ENCODE results near the gene PTPRJ.
A peak's percentile ranks its signal among the peaks of the same experiment; 100 is the strongest.

PTPRJ gene

DNA sequence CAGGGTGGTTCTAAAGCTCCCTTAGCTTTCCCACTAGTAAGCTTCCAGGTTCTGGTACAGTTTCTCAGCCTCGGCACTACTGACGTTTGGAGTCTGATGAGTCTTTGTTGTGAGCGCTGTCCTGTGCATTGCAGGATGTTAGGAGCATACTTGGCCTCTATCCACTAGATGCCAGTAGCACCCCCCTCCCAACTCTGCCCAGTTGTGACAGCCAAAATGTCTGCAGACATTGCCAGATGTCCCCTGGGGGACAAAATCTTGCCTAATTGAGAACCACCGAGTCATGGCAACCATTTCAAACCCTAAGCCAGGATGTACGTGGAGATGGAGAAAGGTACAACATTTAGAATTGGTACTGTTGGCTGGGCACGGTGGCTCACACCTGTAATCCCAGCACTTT lies 68.7 kb downstream of the PTPRJ start:
- DNase-seq (ENCODE audit: low read depth), result no peak
- no peak overlapping the region for H3K4me3 ChIP-seq (ENCODE audit: low read length)
- no peak for TF ChIP-seq CTCF (conservative IDR thresholded peaks at IDR 0.05; ENCODE audit: low read length)

DNA sequence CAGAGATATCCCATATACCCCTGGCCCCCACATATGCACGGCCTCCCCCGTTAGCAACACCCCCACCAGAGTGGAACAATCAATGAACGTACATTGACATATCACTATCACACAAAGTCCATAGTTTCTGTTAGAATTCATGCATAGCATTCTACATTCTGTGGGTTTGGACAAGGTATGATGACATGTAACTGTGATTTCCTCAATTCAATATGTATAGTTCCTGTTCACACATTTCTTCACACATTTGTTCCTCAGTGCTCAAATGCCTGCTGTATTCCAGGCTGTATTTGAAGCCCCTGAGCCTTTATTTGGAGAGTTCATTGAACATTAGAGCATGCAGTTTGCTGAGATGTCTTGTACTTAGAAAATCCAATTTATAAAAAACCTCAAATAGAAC lies 69.9 kb downstream of the PTPRJ start:
- DNase-seq (ENCODE audit: low read depth), result no peak
- no peak for TF ChIP-seq CTCF (conservative IDR thresholded peaks at IDR 0.05; ENCODE audit: low read length)
- no peak overlapping the region for H3K4me3 ChIP-seq (ENCODE audit: low read length)

DNA sequence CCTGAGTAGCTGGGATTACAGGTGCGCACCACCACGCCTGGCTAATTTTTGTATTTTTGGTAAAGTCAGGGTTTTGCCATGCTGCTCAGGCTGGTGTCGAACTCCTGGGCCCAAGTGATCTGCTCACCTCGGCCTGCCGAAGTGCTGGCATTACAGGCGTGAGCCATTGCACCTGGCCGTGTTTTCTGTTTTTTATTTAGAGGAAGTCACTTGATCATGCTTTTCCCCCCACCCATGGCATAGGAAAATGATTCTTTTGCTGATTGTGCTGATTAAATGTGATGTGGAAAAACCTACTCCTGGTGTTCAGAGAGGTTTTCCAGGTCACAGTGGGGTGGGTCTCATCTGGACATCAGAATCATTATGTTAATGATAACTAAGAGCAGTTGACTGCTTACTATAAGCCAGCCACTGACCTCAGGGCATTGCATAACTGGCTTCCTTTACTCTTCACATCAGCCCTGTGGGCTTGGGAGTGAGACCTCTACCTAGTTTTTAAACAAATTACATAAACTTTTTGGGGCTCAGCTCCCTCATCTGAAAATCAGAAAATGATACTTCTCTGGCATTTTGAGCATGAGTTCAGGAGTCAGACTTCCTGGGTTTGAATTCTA lies 71.0 kb downstream of the PTPRJ start:
- no peak for DNase-seq (ENCODE audit: low read depth)
- no peak for TF ChIP-seq CTCF (conservative IDR thresholded peaks at IDR 0.05; ENCODE audit: low read length)
- H3K4me3 ChIP-seq (ENCODE audit: low read length), result no peak overlapping the region

GRCh38 chr11:48052183-48053044 lies 72.1 kb downstream of the PTPRJ start:
- no peak for TF ChIP-seq CTCF (conservative IDR thresholded peaks at IDR 0.05; ENCODE audit: low read length)
- no peak overlapping the region for H3K4me3 ChIP-seq (ENCODE audit: low read length)

GRCh38 chr11:48054994-48055291 lies 74.6 kb downstream of the PTPRJ start:
- TF ChIP-seq CTCF (conservative IDR thresholded peaks at IDR 0.05; ENCODE audit: low read length), result no peak
- DNase-seq (ENCODE audit: low read depth), result no peak
- H3K4me3 ChIP-seq (ENCODE audit: low read length), result no peak overlapping the region

More at GRCh38 chr11:48052183-48053044, 72.1 kb downstream of the PTPRJ start:
- DNase-seq (ENCODE audit: low read depth), result peak; percentile 79

DNA sequence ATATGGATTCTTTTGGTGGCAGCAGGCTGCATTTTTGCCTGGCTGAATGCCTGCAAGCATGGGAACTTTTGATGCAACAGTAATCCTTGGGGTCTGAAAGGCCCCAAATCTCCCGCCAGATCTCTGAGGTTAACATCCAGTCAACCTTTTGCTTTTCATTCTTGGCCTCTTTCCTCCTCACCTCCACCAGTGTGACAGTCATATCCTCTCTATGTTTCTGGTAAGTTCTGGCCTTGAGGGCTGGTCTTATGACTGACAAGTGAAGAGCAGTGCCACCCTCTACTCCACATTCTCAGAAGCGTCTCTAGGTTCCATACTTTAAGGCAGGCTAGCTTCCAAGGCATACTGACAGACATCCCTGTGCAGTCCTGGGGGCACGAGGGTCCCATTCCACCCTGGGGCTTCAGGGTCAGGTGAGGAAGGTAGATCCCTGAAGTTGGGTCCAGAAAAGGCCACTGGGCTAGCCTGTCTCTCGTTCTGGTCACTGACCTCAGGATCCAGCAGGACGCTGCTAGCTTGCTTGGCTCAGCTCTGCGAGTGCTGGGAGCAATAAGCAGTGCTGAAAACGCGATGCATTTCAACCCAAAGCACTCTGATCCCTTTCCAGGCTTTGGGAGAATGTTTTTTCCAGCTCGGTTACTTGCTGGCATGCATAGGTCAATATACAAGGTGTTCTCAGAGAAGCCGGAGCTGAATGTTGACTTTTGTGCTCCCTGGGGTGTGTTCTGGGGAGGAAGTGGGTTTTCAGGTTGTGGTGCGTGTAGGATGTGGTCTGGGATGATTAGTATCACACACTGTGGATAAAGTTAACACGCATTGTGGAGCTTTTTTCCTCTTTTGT lies 75.2 kb downstream of the PTPRJ start:
- TF ChIP-seq CTCF (conservative IDR thresholded peaks at IDR 0.05; ENCODE audit: low read length), result no peak
- H3K4me3 ChIP-seq (ENCODE audit: low read length), result no peak overlapping the region
- DNase-seq (ENCODE audit: low read depth), result no peak

All from AG10803 (cell line).